KOPT-K1 (cell line): Measurements from ENCODE around the gene ZNF235.
"Not testable (repeated sequence)": the region's sequence is repeated elsewhere in the genome, so short reads cannot be mapped to it uniquely, and the experiment has no call there.

ENCODE experiments used
- H3K27ac ChIP-seq: fragments of 200-600 bp; sonication (generic); 2 replicates; pipeline ENCODE4 v1.5.1; 2016; ENCODE audit warnings: antibody characterized with exemption, mild to moderate bottlenecking, low read depth, low read length; ENCODE audit not compliant: poor library complexity, severe bottlenecking
- H3K36me3 ChIP-seq: fragments of 200-600 bp; sonication (generic); 2 replicates; pipeline ENCODE4 v1.5.1; 2017; ENCODE audit warnings: antibody characterized with exemption, mild to moderate bottlenecking, low read length, moderate library complexity; ENCODE audit not compliant: insufficient read depth
- H3K9me3 ChIP-seq: fragments of 200-600 bp; sonication (generic); 2 replicates; pipeline ENCODE4 v1.5.1; 2017; ENCODE audit warnings: antibody characterized with exemption, low read length, mild to moderate bottlenecking; ENCODE audit not compliant: insufficient read depth, poor library complexity, severe bottlenecking

Gene ZNF235

DNA sequence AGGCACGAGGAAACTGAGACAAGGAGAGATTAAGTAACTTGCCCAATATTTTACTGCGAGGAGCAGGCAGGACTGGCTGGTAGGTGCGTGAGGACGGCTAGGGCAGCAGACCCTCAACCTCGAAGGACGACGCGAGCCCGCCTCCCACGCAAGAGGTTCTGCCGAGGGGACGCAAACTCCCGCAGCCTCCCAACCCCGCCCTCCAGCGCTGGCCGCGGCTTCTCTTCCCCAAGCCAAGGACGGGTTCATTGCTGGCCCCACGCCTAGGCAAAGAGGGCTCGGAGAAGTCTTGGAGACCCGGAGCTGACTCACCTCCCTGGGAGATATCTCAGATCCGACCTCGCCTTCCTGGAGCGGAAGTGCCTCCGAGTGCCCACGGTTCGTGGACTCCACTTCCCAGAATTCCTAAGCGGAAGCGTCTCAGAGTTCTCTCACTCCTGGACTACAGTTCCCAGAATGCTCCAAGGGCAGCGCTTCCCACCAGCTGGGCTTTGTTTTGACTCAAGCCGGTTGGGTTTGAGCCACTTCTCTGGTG lies at the start of gene ZNF235:
ZNF235 (minus strand) TSS at position 367 of the 535 bp plus-strand sequence. CDS start 1,621 bp downstream, outside the sequence.
- Histone ChIP-seq H3K36me3 (peaks cover 15% of the 10 kb centered on the region), H3K27ac (peak within 1 kb of the TSS; percentile 51), H3K9me3 (peaks cover 6% of the 10 kb centered on the region)

DNA sequence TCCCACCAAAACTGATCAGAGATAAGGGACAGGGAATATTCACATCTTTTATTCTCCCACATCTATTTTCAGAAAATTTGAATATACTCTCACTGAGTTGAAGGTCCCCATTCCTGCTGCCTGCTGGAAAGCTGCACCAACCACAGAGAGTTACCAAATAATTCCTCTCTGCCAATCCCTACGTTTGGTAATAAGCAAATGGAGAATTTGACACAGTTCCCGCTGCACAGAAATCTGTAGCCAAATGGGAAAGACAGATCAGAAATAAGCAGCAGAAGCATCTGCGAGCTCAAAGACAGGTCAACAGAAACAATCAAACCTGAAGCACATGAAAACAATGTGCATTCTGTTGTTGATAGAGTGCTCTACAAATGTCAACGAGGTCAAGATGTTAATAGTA lies 41.7 kb upstream of the ZNF235 start:
- peaks cover 10% of the 10 kb centered on the region for H3K9me3 ChIP-seq
- H3K36me3 ChIP-seq = no peaks in the 10 kb centered on the region
- no peak overlapping the region for H3K27ac ChIP-seq

DNA sequence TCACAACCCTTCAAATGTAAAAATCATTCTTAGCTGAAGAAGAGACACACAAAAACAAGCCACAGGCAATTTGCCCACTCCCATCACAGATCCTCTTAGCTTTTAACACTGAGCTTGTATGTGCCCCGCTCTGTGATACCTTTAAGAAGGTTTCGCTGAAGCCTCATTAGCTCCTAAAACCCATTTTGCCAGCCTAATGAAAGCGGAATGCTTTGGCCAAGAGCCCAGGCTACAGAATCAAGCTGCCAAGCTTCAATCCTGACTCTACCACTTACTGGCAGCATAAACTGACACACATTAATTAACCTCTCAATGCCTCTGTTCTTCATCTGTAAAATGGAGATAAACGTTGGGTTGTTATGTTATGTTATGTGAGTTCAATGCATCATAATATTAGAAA lies 41.1 kb upstream of the ZNF235 start:
- H3K9me3 ChIP-seq = peaks cover 10% of the 10 kb centered on the region
- no peak overlapping the region for H3K27ac ChIP-seq
- H3K36me3 ChIP-seq = no peaks in the 10 kb centered on the region

DNA sequence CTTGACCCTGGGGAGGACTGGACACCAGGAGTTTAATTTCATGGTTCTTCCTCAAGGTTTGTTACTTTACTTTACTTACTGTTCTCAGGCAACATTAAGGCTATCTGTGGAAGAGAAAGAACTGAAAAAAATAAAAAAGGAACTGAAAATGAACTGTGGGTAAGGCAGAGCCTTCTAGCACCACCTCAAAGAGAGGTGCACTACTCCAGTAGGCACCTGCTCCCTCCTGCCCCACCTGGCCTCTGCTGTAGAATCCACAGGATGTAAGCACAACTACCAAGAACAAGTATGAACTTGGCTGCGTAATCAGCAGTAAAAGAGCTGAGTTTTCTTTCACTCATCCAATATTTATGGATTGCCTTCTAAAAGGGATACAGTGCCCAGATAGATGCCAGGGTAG lies 39.4 kb upstream of the ZNF235 start:
- H3K9me3 ChIP-seq = peaks cover 12% of the 10 kb centered on the region
- no peak overlapping the region for H3K27ac ChIP-seq
- H3K36me3 ChIP-seq = no peaks in the 10 kb centered on the region

DNA sequence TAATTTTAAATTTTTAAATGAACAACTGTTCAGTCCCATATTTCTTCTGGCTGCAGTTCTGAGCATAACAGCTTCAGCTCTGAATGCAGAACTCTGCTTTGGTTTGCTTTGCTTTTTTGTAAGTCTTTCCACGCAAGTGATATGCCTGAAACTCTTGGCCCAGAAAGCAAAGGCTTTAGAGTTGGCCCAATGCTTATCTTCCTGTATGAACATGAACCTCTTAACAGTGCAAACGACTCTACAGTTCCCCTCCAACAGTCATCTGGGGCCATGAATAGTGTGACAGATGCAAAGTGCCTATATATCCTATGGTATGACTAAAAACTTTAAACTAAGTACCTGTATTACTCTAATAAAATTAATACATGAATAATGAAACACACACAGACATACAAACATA lies 37.0 kb upstream of the ZNF235 start:
- H3K36me3 ChIP-seq = no peaks in the 10 kb centered on the region
- H3K9me3 ChIP-seq = peaks cover 4% of the 10 kb centered on the region
- no peak overlapping the region for H3K27ac ChIP-seq

DNA sequence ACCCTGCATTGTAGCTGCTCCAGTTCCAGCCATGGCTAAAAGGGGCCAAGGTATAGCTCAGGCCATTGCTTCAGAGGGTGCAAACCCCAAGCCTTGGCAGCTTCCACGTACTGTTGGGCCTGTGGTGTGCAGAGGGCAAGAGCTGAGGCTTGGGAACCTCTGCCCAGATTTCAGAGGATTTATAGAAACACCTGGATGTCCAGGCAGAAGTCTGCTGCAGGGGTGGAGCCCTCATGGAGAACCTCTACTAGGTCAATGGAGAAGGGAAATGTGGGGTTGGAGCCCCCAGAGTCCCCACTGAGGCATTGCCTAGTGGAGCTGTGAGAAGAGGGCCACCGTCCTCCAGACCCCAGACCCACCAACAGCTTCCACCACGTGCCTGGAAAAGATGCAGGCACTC lies 29.8 kb upstream of the ZNF235 start:
- H3K27ac ChIP-seq, H3K36me3 ChIP-seq: not testable (repeated sequence)
- peaks cover 37% of the 10 kb centered on the region for H3K9me3 ChIP-seq

DNA sequence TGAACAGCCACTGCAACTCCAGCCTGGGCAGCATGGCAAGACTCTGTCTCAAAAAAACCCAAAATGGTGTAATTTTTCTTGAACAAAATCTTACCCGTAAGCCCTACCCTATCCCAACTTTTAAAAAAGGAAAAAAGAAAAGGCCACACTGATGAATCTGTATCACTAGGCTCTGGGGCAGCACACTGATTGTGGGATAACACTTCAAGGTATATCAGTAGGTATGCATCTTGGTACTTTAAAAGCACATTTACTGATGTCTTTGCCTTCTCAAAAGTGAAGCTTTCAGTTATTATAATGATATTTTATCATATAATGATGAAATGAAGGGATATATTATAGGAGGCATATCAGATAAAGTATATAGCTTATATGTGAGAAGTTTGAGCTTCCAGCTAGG lies 27.3 kb upstream of the ZNF235 start:
- H3K27ac ChIP-seq = no peak overlapping the region
- no peaks in the 10 kb centered on the region for H3K36me3 ChIP-seq
- peaks cover 33% of the 10 kb centered on the region for H3K9me3 ChIP-seq

DNA sequence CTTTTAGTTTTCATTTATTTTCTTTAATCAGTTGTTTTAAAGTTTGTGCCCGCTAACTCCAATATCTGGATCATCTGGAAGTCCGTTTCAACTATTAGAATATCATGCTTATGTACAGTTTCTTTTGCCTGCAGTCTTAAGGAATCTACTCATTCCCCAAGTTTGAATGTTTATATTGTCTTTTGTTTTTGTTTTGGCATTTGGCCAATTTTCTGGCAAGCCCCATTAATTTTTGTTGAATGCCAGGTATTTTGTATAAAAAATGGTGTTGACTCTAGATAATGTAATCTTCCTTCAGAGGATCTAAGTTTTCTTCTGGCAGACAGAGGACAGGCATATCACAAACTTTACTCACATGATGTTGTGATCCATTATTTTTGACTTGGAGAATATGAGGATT lies 11.1 kb upstream of the ZNF235 start:
- no peak overlapping the region for H3K27ac ChIP-seq
- H3K9me3 ChIP-seq = no peaks in the 10 kb centered on the region
- H3K36me3 ChIP-seq = no peaks in the 10 kb centered on the region

DNA sequence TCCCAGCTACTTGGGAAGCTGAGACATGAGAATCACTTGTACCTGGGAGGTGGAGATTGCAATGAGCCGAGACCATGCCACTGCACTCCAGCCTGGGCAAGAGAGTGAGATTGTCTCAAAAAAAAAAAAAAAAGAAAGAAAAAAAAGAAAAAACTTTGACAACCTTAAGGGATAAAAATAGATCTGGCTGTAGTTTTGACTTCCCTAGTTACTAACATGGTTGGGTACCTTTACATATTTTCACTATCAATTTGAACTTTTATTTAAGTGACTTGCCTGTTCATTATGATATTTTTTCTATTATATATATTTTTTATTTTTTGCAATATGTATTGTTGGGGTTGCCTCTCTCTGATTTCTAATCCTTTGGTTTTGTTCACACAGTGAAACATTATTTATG lies 8.4 kb upstream of the ZNF235 start:
- no peak overlapping the region for H3K27ac ChIP-seq
- peaks cover 6% of the 10 kb centered on the region for H3K9me3 ChIP-seq
- H3K36me3 ChIP-seq = no peaks in the 10 kb centered on the region

DNA sequence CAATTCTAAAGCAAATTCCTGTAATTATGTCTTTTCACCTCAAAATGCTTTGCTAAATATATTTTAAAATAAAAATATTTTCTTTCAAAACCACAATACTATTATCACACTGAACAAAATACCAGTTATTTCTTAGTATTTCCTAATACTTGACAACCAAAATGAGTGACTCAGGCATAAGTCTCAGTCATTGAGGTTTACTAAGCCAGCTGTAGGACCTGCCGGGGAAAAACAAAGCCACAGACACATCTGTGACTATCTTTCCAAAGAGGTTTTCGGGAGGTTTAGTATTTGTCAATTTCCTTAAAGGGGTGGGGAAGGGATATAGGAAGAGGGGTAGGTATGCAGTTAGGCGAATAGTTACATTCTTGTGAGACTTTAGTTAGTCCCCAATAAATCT lies 3.2 kb upstream of the ZNF235 start:
- Histone ChIP-seq H3K9me3 (peaks cover 6% of the 10 kb centered on the region), H3K36me3 (no peaks in the 10 kb centered on the region), H3K27ac (no peak overlapping the region)

DNA sequence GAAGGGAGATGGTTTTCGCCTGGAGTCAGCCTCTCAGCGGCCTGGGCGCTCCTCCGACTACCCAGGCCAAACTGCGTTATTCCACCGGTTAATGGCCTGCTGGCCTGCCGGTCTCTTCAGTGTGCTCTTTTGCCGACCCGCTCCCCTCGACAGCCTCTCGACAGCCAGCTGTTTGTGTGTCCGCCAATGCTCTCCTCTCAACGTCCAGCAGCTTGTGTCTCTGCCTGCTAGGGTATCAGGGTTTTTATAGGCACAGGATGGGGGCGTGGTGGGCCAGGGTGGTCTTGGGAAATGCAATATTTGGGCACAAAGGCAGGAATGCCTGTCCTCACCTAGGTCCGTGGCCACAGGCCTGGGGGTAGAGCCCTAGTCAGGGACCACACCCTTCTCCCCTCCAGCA lies 1.5 kb upstream of the ZNF235 start:
- H3K9me3 ChIP-seq = peaks cover 6% of the 10 kb centered on the region
- peaks cover 12% of the 10 kb centered on the region for H3K36me3 ChIP-seq
- H3K27ac ChIP-seq = no peak overlapping the region

DNA sequence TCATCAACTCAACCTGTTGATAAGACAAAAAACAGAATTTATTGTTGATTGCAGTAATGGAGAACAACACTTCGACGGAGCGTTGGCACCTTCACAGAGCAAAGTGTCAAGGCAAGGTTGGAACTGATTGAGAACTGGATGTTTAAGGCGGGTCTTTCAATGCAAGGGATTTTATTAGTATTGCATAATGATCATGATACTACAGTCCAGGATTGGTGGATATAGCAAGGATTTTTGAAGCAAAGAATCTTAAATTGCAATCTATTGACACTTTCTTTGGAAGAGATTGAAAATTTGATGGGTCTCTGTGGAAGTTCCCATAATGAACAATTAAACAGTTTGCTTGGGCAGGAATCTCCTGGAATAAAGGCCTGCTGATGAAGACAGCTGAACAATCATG lies 632 bp upstream of the ZNF235 start:
- H3K36me3 ChIP-seq = peaks cover 15% of the 10 kb centered on the region
- H3K27ac ChIP-seq = no peak overlapping the region

DNA sequence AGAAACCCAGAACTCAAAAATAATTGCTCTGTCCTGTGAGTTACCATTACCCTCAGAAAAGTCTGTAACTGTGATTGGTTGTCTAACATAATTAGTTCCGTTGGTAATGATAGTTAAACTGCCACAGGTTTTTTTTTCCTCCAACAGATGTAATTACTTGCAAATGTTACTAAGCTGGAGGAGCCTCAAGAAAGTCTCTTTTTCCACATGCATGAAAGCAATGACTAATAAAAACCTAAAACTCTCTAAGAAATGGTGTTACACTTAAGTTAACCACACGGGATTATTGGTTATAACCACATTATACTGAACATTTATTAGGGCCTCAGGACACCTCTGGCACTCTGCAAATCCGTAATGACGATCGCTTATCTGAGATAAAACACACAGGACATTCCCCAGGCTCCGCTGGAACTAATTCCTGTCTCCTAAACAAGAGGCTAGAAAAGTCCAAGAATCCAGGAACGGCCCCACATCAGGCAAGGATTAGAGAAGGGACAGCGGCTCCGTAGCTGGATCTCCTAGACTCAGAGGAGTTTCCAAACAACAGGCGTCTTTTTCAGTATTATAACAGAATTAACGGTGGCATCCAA lies 753 bp downstream of the ZNF235 start:
- peaks cover 21% of the 10 kb centered on the region for H3K36me3 ChIP-seq
- peaks cover 6% of the 10 kb centered on the region for H3K9me3 ChIP-seq
- H3K27ac ChIP-seq = peak overlapping the region; percentile 51

More for the DNA sequence above, 632 bp upstream of the ZNF235 start:
- peaks cover 6% of the 10 kb centered on the region for H3K9me3 ChIP-seq

DNA sequence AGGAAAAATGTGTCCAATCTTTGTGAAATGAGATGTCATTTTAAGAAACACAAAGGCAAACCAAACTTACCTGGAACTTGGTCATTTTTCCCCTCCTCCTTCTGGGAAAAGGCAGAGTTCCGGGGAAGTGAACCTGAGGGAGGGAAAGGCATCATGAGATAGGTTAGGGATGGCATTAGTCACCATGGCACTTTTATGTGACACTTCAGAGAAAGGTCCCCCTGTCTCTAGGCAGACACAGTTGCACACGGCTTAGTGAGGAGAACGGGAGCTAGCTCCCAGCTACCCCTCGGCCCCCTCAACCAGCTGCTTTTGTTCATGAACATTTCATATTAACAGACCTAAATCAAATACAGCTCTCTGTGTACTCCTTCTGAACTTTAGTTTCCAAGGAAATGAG lies 1.5 kb downstream of the ZNF235 start:
- Histone ChIP-seq H3K36me3 (peaks cover 28% of the 10 kb centered on the region), H3K27ac (no peak overlapping the region), H3K9me3 (no peaks in the 10 kb centered on the region)

DNA sequence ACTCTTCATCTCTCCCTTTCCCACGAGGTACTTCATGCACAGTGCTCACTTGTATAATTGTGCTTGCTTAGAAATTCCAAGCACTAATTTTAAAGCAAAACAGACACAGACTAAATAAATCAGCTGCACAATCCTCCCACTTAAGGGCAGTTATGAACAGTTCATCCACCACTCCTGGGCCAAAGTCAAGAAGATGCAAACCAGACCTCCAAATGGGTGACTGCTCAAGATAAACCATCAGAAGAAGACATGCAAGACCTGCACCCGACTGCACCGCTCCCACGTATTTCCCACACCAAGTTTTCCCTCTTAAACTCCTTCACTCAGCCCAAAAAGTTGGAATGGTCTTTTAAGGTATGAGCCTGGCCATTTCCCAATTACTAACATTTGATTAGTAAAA lies 19.9 kb downstream of the ZNF235 start:
- Histone ChIP-seq H3K27ac (no peak overlapping the region), H3K9me3 (peaks cover 37% of the 10 kb centered on the region), H3K36me3 (peaks cover 35% of the 10 kb centered on the region)

DNA sequence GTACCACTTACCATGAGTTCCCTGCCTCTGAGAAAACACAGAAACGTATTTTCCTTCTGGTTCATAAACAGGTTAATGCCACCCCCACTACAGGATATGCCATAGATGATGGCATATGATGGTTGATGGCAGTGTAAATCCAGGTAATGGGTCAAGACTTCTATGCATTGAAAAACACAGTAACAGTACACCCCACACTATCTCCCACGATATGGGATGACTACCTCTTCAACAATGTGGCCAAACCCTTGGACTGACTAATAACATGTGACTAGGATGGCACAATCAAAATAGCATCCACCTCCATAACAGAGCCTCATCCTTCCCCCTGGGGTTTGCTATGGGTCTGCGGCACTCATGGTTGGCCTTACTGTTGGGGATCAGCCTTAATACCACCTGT lies 22.0 kb downstream of the ZNF235 start:
- peaks cover 16% of the 10 kb centered on the region for H3K9me3 ChIP-seq
- H3K27ac ChIP-seq = no peak overlapping the region
- H3K36me3 ChIP-seq = peaks cover 14% of the 10 kb centered on the region
